HEK293 (cell line): Measurements from ENCODE around the gene TNKS1BP1.

Experiments used
- CTCF ChIA-PET: fragments of 350-600 bp; formaldehyde crosslinking; extraction: SDS; loops from one replicate; lab custom pipeline; 2021; ENCODE audit warnings: antibody characterized with exemption; lab: Yijun Ruan, JAX
- POLR2A ChIA-PET: fragments of 300-600 bp; formaldehyde crosslinking; extraction: SDS; loops from one replicate; lab custom pipeline; 2020; ENCODE audit warnings: antibody characterized with exemption, inconsistent platforms; lab: Yijun Ruan, JAX
- H3K27ac ChIP-seq: fragments of 200-500 bp; sonication (Bioruptor generic); 2 replicates; pipeline ENCODE4 v1.5.1; 2014; ENCODE audit warnings: low read depth, low read length, control low read depth, inconsistent platforms; ENCODE audit errors: extremely low read depth
- H3K36me3 ChIP-seq, 2 experiments: fragments of 200-500 bp in 1 of 2; sonication (Bioruptor generic) in 1 of 2; 1 replicate in 1 of 2; 2 replicates in 1 of 2; pipeline ENCODE4 v1.5.1; 2014 to 2017; ENCODE audit warnings: inconsistent platforms in 2 of 2, low read length in 2 of 2; ENCODE audit not compliant: control insufficient read depth in 2 of 2, insufficient read depth in 1 of 2
- H3K4me1 ChIP-seq: fragments of 200-500 bp; sonication (Bioruptor generic); 2 replicates; pipeline ENCODE4 v1.5.1; 2014; ENCODE audit warnings: mild to moderate bottlenecking, low read length, inconsistent platforms; ENCODE audit not compliant: control insufficient read depth, insufficient read depth
- H3K4me3 ChIP-seq: 2 replicates; pipeline ENCODE4 v1.5.1; 2011; ENCODE audit warnings: low read depth, mild to moderate bottlenecking, control low read depth, low read length, moderate library complexity
- H3K9me3 ChIP-seq: fragments of 200-500 bp; sonication (Bioruptor generic); 2 replicates; pipeline ENCODE4 v1.5.1; 2014; ENCODE audit warnings: low read depth, low read length, inconsistent platforms; ENCODE audit not compliant: control insufficient read depth, insufficient read depth
- GLIS1 ChIP-seq: fragments of 450-650 bp; formaldehyde crosslinking; IDR thresholded peaks from 2 replicates; pipeline ENCODE4 v1.5.1; 2016; ENCODE audit warnings: missing biosample characterization, missing genetic modification characterization
- HOXA7 ChIP-seq: sonication (generic); formaldehyde crosslinking; IDR thresholded peaks from 2 replicates; pipeline ENCODE4 v1.8.1; 2022; ENCODE audit warnings: missing genetic modification reagents, borderline replicate concordance
- HOXD13 ChIP-seq: sonication (generic); formaldehyde crosslinking; IDR thresholded peaks from 2 replicates; pipeline ENCODE4 v1.8.0; 2022; ENCODE audit warnings: missing genetic modification reagents, borderline replicate concordance
- REPIN1 ChIP-seq: fragments of 450-650 bp; formaldehyde crosslinking; IDR thresholded peaks from 2 replicates; pipeline ENCODE4 v1.5.1; 2017; ENCODE audit warnings: missing biosample characterization, missing genetic modification characterization, low read depth
- SETDB1 ChIP-seq: IDR thresholded peaks from one replicate; pipeline ENCODE4 v1.6.1; 2017; ENCODE audit warnings: mild to moderate bottlenecking, low read length, moderate library complexity, mixed read lengths; ENCODE audit not compliant: insufficient read length
- TRIM28 ChIP-seq: IDR thresholded peaks from 2 replicates; pipeline ENCODE4 v1.6.1; 2011; ENCODE audit warnings: low read length, control low read depth, borderline replicate concordance
- ZBTB20 ChIP-seq: fragments of 450-650 bp; formaldehyde crosslinking; IDR thresholded peaks from 2 replicates; pipeline ENCODE4 v1.5.1; 2016; ENCODE audit warnings: missing biosample characterization, missing genetic modification characterization
- ZEB2 ChIP-seq: fragments of 450-650 bp; formaldehyde crosslinking; IDR thresholded peaks from 2 replicates; pipeline ENCODE4 v1.5.1; 2016; ENCODE audit warnings: missing biosample characterization, missing genetic modification characterization
- ZNF132 ChIP-seq: fragments of 450-650 bp; formaldehyde crosslinking; IDR thresholded peaks from 2 replicates; pipeline ENCODE4 v1.5.1; 2017; ENCODE audit warnings: missing biosample characterization, missing genetic modification characterization, borderline replicate concordance
- ZNF292 ChIP-seq: fragments of 450-650 bp; formaldehyde crosslinking; IDR thresholded peaks from 2 replicates; pipeline ENCODE4 v1.5.1; 2016; ENCODE audit warnings: low read depth, missing biosample characterization, missing genetic modification characterization, borderline replicate concordance
- ZNF350 ChIP-seq: fragments of 450-650 bp; formaldehyde crosslinking; IDR thresholded peaks from 2 replicates; pipeline ENCODE4 v1.5.0; 2017; ENCODE audit warnings: missing biosample characterization, mild to moderate bottlenecking, missing genetic modification characterization
- ZNF510 ChIP-seq: fragments of 450-650 bp; formaldehyde crosslinking; IDR thresholded peaks from 2 replicates; pipeline ENCODE4 v1.5.1; 2018; ENCODE audit warnings: mild to moderate bottlenecking, missing genetic modification characterization, missing biosample characterization; ENCODE audit not compliant: insufficient replicate concordance
- ZNF529 ChIP-seq: fragments of 450-650 bp; formaldehyde crosslinking; IDR thresholded peaks from 2 replicates; pipeline ENCODE4 v1.5.1; 2017; ENCODE audit warnings: missing genetic modification characterization, missing biosample characterization; ENCODE audit not compliant: insufficient replicate concordance
- ZNF610 ChIP-seq: fragments of 450-650 bp; formaldehyde crosslinking; IDR thresholded peaks from 2 replicates; pipeline ENCODE4 v1.5.1; 2016; ENCODE audit warnings: missing biosample characterization, missing genetic modification characterization, borderline replicate concordance
- ZNF670 ChIP-seq: fragments of 450-650 bp; formaldehyde crosslinking; IDR thresholded peaks from 2 replicates; pipeline ENCODE4 v1.5.1; 2016; ENCODE audit warnings: missing biosample characterization, missing genetic modification characterization, low read depth
- ZNF707 ChIP-seq: fragments of 450-650 bp; formaldehyde crosslinking; IDR thresholded peaks from 2 replicates; pipeline ENCODE4 v1.5.1; 2016; ENCODE audit warnings: missing biosample characterization, missing genetic modification characterization
- TF ChIP-seq, protein P1 (sequence below): IDR thresholded peaks from 2 replicates; pipeline ENCODE4 v1.6.1; 2011; ENCODE audit warnings: mild to moderate bottlenecking, low read depth, low read length, borderline replicate concordance
- TF ChIP-seq, protein P2 (sequence below): fragments of 450-650 bp; formaldehyde crosslinking; IDR thresholded peaks from 2 replicates; pipeline ENCODE4 v1.5.1; 2017; ENCODE audit warnings: missing biosample characterization, missing genetic modification characterization
- TF ChIP-seq, protein P3 (sequence below): fragments of 450-650 bp; formaldehyde crosslinking; IDR thresholded peaks from 2 replicates; pipeline ENCODE4 v1.5.1; 2016; ENCODE audit warnings: missing biosample characterization, missing genetic modification characterization
- TF ChIP-seq, protein P4 (sequence below): fragments of 450-650 bp; IDR thresholded peaks from 2 replicates; pipeline ENCODE4 v1.5.1; 2018; ENCODE audit warnings: missing biosample characterization, mild to moderate bottlenecking, missing genetic modification characterization

The TNKS1BP1 gene

DNA sequence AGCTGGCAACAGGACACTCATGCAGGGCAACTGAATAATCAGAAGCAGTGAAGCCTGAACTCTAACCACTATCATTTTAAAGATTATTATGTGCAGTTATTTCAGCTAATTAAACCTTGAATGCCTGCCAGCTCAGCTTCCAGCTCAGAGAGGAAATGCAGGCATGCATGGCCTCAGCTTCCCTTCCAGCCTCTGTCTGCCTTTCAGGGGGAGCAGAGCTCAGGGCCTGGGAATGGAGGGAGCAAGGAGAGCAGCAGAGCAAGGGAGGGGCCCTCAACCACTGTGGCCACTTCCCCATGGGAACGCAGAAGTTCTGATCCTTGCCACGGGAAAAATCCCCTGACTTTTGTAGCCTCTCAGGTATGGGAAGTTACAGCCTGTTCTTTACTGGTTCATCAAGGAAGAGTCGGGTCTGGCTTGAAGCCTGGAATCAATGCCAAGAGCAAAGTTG lies 55.2 kb downstream of the TNKS1BP1 start (continued):
- TF ChIP-seq, protein P1, sequence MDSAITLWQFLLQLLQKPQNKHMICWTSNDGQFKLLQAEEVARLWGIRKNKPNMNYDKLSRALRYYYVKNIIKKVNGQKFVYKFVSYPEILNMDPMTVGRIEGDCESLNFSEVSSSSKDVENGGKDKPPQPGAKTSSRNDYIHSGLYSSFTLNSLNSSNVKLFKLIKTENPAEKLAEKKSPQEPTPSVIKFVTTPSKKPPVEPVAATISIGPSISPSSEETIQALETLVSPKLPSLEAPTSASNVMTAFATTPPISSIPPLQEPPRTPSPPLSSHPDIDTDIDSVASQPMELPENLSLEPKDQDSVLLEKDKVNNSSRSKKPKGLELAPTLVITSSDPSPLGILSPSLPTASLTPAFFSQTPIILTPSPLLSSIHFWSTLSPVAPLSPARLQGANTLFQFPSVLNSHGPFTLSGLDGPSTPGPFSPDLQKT: no peak
- TF ChIP-seq GLIS1 (tag by site-specific recombination) (no peak), ZNF707 (no peak)
- TF ChIP-seq, protein P2, sequence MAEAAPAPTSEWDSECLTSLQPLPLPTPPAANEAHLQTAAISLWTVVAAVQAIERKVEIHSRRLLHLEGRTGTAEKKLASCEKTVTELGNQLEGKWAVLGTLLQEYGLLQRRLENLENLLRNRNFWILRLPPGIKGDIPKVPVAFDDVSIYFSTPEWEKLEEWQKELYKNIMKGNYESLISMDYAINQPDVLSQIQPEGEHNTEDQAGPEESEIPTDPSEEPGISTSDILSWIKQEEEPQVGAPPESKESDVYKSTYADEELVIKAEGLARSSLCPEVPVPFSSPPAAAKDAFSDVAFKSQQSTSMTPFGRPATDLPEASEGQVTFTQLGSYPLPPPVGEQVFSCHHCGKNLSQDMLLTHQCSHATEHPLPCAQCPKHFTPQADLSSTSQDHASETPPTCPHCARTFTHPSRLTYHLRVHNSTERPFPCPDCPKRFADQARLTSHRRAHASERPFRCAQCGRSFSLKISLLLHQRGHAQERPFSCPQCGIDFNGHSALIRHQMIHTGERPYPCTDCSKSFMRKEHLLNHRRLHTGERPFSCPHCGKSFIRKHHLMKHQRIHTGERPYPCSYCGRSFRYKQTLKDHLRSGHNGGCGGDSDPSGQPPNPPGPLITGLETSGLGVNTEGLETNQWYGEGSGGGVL: no peak

GRCh38 chr11:57266157-57266556 lies 58.6 kb downstream of the TNKS1BP1 start:
- Histone ChIP-seq H3K4me3 (no peak overlapping the region), H3K9me3 (no peaks in the 10 kb centered on the region), H3K4me1 (no peaks in the 10 kb centered on the region), H3K27ac (no peak overlapping the region), H3K36me3 (no peaks in the 10 kb centered on the region)
- TF ChIP-seq ZNF510 (no peak), SETDB1 (peak; percentile 92), TRIM28 (no peak)
- ChIA-PET CTCF (interaction anchor here (1.6 kb wide), 1 partner anchor 11 kb away, joined by 4 read pairs; no protein-coding TSS in a partner anchor), POLR2A (no interaction called here)

- TF ChIP-seq HOXD13 (CRISPR knock-in tag) (no peak), ZEB2 (tag by site-specific recombination) (no peak), ZNF350 (tag by site-specific recombination) (no peak), ZNF610 (no peak), REPIN1 (tag by site-specific recombination) (no peak), ZNF670 (no peak), ZNF132 (tag by site-specific recombination) (no peak), ZNF529 (no peak), ZNF292 (no peak), HOXA7 (CRISPR knock-in tag) (no peak), ZBTB20 (no peak), TRIM28 (no peak)
- TF ChIP-seq, protein P3, sequence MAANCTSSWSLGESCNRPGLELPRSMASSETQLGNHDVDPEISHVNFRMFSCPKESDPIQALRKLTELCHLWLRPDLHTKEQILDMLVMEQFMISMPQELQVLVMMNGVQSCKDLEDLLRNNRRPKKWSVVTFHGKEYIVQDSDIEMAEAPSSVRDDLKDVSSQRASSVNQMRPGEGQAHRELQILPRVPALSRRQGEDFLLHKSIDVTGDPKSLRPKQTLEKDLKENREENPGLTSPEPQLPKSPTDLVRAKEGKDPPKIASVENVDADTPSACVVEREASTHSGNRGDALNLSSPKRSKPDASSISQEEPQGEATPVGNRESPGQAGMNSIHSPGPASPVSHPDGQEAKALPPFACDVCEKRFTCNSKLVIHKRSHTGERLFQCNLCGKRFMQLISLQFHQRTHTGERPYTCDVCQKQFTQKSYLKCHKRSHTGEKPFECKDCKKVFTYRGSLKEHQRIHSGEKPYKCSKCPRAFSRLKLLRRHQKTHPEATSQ (tag by site-specific recombination): no peak
- TF ChIP-seq, protein P4, sequence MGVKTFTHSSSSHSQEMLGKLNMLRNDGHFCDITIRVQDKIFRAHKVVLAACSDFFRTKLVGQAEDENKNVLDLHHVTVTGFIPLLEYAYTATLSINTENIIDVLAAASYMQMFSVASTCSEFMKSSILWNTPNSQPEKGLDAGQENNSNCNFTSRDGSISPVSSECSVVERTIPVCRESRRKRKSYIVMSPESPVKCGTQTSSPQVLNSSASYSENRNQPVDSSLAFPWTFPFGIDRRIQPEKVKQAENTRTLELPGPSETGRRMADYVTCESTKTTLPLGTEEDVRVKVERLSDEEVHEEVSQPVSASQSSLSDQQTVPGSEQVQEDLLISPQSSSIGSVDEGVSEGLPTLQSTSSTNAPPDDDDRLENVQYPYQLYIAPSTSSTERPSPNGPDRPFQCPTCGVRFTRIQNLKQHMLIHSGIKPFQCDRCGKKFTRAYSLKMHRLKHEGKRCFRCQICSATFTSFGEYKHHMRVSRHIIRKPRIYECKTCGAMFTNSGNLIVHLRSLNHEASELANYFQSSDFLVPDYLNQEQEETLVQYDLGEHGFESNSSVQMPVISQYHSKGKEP (tag by site-specific recombination): no peak
- ChIA-PET CTCF (interaction anchor here (0.7 to 3.0 kb wide), 5 partner anchors 12 to 939 kb away, joined by 3 to 12 read pairs (median 3); no protein-coding TSS in a partner anchor), POLR2A (no interaction called here)
- H3K9me3 ChIP-seq: no peaks in the 10 kb centered on the region
- H3K27ac ChIP-seq: no peak overlapping the region
- H3K4me3 ChIP-seq: no peak overlapping the region
- H3K36me3 ChIP-seq: no peaks in the 10 kb centered on the region
- no peaks in the 10 kb centered on the region for H3K4me1 ChIP-seq
These were observed 61.4 kb downstream of the TNKS1BP1 start for GRCh38 chr11:57263351-57263750.
